ENCODE measurements around the gene AK5.
A peak's percentile ranks its signal among the peaks of the same experiment; 100 is the strongest.

Gene AK5, protein sequence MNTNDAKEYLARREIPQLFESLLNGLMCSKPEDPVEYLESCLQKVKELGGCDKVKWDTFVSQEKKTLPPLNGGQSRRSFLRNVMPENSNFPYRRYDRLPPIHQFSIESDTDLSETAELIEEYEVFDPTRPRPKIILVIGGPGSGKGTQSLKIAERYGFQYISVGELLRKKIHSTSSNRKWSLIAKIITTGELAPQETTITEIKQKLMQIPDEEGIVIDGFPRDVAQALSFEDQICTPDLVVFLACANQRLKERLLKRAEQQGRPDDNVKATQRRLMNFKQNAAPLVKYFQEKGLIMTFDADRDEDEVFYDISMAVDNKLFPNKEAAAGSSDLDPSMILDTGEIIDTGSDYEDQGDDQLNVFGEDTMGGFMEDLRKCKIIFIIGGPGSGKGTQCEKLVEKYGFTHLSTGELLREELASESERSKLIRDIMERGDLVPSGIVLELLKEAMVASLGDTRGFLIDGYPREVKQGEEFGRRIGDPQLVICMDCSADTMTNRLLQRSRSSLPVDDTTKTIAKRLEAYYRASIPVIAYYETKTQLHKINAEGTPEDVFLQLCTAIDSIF

DNA sequence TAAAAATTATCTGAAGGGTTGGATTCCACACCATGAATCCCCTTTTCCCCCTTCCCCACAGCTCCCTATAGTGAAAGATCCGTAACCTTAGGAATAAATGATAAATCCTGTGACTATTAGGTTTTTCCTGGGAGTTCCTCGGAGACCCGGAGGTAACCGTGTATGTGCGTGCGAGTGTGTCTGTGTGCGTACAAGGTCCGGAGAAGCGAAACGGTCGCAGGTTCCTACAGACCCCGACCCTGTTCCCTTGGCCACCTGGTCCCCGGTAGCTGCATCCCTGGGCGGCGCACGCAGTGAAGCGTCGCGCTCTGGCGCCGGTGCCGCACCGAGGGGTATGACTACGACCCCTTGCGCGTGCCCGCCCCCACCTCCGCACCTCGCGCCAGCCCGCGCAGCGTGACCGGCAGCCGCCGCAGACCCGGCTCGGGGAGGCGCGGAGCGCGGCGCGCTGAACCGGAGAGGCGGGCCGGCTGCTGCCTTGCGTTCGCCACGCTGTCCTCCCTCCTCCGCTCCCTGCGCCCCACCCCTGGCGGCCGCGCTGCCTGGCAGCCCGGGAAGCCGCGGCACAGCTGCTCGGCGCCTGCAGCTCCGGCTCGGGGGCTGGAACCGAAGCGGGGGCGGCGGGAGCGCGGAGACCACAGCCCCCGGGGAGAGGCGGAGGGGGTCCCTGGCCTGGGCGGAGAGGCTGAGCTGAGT lies at the start of gene AK5:
AK5 (plus strand) TSS at position 529 of the 696 bp plus-strand sequence. CDS start 295 bp downstream, outside the sequence.
- DNase-seq: peak; percentile 46

DNA sequence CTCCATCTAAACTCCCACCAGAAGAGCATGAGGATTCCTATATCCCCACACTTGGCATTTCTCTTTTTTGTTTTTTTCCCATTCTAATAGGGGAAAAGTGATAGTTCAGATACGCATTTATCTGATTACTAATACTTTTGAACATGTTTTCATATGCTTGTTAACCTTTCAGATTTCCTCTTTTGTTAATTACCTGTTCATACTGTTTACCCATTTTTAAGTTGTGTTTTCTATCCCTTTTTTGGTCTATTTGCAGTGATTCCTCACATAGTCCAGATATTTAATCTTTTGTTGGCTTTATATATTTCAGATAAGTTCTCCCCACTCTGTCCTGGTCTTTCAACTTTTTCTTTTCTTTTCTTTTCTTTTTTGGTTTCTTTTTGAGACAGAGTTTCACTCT lies 49.0 kb upstream of the AK5 start:
- no peak for DNase-seq

DNA sequence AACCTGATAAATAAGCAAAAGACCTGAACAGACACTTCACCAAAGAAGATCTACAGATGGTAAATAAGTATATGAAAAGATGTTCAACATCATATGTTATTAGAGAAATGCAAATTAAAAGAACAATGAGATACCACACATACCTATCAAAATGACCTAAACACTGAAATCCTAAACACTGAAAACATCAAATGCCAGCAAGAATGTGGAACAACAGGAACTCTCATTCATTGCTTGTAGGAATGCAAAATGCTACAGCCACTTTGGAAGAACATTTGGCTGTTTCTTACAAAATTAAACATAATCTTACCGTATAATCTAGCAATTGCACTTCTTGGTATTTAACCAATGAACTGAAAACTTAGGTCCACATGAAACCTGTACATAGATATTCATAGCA lies 47.7 kb upstream of the AK5 start:
- no peak for DNase-seq

DNA sequence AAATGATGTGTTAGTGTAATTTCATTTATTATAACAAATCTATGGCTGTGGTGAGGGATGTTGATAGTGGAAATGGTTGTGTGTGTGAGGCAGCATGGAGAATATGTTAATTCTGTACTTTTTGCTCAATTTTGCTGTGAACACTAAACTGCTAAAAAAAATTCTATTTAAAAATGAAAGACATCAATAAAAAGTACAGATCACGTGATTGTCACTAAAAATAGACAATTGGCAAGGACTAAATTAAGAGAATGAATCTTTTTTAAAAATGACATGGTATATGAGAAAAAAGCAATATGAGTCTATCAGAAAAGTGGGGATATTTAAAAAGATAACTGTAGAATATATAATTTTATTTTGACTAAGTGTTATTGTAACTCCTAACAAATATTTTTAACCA lies 46.9 kb upstream of the AK5 start:
- no peak for DNase-seq

DNA sequence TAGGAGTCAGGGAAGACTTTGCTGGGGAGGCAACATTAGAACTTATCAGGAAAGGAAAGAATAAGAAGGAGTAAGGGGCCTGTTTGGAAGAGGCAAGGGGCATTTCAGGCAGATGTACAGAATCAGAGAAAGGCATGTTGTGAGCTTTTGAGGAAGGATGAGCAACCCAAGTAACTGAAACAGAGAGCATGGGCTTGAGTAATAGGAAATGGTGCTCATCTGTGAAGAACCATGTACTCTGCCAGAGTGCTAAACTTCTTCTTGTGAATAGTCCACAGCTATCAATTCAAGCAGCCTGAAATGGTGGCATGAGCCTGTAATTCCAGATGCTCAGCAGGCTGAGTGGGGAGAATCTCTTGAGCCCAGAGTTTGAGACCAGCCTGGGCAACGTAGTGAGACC lies 43.4 kb upstream of the AK5 start:
- DNase-seq: no peak

DNA sequence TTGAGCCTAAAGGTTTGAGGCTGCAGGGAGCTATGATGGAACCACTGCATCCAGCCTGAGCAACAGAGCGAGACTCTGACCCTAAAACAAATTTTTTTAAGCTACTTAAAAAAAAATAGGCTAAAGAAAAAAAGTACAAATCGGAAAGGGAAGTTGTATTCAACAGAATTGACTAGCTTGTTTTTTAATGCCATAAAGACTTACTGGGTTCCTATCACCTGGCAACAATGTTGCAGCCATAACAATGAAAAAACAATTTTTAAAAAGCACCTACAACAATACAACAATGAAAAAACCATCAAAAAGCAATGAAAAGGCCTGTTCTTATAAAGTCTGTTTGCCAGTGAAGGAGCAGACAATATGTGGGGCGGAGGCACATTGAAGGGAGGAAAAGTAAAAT lies 42.5 kb upstream of the AK5 start:
- no peak for DNase-seq

DNA sequence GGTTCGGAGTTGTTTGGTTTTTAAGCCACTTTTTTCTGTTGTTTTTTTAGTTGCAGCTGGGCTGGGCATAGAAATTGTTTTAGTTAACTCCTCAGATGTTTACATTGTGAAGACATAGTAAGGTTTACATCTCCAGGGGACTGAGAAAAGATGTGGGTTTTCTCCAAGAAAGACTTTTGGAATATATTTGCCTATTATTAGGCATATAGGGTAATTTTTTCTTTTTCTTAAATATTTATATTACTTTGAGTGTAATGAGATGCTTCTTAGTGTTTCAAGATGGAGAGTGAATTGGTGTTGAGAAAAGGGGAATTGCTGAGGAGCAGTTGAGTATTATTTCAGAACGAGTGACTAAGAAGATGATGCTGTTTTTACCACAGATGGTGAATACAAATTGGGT lies 36.0 kb upstream of the AK5 start:
- DNase-seq: no peak

DNA sequence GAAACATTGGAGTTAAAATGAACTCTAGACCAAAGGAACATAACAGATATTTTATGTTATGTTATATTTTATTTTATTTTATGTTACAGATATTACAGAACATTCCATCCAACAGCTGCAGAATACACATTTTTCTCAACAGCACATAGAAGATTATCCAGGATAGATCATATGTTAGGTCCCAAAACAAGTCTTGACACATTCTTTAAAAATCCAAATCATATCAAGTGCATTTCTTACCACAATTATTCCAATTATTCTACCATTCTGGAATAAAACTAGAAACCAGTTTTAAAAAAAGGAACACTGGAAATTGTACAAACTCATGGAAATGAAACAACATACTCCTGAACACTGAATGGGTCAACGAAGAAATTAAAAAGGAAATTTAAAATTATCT lies 31.7 kb upstream of the AK5 start:
- DNase-seq: no peak

DNA sequence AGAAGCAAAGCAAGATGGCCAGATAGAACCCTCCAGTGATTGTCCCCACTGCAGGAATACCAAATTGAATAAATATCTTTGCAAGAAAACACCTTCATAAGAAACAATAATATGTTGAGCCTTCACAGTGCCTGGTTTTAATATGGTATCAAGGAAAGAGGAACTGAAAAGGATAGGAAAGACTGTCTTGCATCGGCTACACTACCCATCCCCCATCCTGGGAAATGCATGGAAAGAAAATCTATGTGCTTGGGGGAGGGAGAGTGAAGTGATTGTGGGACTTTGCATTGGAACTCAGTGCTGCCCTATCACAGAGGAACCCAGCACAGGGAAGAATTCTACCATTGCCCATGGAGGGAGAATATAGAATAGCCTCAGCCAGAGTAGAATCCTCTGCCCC lies 28.6 kb upstream of the AK5 start:
- DNase-seq: no peak

DNA sequence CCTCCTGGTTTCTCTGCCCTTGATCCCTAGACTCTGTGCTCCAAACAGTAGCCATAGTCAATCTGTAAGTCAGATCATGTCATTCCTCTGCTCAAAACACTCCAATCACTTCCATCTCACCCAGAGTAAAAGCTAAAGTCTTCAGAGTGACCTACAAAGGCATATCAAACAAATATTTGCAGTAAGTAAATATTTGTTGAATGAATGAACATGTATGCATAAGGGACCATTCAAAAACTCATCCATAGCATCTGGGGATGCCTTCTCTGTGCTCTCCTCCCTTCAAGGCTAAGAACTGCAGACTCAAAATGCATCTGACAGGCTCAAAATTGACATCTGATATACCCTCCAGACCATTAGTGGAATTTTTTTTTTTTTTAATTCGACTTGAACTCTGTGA lies 18.1 kb upstream of the AK5 start:
- no peak for DNase-seq

DNA sequence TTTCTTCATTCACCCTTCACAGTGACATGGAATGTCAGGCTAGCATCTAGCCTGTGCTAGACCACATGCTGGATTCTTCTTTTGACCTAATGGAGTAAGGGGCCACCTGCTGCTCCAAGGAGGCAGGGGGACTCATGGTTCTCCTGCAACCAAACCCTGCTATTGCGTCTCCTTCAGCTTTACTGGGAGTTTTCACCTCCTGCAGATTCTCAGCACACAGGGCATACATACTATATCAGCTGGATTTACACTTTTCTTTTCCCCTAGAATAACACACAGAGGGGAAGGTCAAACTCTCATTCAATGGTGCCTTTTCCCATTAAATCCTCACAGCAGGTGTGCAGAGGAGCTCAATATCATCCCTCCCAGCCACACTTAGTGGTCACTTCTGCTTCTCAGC lies 16.6 kb upstream of the AK5 start:
- no peak for DNase-seq

DNA sequence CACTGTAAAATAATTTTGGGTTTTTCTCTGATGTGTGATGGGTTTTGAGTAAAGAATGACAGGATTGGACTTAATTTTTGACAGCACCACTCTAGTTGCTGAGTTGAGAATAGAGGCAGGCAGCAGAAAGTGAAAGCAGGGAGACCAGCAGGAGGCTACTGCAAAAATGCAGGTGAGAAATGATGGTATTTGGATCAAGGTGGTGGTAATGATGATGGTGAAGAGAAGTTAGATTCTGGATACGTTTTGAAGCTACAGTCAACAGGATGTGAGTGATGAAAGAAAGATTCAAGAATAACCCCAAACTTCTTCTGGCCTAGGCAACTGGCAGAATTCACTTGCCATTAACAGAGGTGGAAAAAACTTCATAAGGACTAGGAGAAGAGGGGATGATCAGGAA lies 14.8 kb upstream of the AK5 start:
- no peak for DNase-seq

DNA sequence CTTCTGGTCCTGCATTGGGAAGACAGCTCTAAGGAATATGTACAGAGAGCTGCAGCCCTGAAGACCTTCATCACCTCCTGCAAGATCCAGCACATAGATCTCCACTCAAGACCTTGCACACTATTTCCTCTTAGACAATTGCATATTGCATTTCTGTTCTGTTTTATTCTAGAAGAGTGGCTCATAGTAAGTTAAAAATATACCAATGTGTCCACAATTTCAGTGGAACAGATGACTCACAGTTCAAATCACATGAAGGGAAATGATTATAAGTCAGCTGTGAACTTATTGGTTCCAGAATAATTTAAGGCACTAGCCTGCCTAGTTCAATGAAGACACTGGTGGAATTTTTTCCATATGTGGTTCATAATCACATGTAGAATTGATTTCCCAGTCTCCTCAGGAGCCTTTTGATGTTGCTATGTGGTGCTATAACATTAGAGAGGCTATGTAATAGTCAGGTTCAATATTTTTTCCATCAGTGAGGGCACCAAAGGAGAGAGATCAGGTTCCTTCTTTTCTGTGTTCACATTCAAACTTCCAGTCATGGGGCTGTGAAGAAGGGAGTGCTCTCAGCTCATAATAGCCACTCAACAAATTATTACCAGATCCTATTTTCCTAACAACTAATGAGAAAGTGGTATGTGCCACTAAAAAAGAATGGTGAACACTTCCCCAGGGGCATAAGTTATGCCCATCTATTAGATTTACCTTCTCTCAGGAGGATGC lies 9.8 kb upstream of the AK5 start:
- no peak for DNase-seq

DNA sequence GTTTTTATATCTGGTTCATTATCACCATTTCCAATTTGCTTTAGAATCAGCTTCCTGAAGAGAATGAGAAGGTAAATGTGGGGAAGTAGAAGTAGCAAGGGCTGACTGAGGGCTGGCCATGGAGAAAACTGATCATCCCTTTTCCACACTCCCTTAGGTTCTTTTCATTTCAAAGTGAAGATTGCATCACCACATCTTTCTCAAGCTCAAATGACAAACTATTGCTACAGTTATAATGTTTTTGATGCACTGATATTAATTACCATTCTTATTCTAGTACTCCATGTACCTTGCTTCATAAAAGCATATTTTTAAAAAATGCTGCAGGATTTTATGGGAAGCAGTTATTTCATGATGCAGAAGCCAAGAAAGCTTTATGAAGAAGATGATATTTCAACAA lies 7.9 kb upstream of the AK5 start:
- DNase-seq: no peak

DNA sequence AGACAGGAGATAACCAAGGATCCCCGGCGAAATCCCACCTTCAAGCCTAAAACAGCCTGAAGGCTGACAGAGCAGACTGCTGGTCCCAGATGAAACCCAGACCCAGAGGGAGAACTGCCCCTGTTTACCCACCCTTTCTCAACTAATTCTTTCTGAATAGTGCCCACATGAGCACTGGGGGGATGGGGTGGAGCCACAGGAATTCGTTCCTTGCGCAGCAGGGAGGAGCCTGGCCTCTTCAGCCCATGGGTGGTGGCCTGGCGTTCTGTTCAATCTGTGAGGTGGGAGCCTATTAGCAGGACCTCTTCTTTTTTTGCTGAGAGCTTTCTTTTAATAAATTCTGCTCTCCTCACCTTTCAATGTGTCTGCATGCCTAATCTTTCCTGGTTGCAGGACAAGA lies 6.6 kb upstream of the AK5 start:
- no peak for DNase-seq

DNA sequence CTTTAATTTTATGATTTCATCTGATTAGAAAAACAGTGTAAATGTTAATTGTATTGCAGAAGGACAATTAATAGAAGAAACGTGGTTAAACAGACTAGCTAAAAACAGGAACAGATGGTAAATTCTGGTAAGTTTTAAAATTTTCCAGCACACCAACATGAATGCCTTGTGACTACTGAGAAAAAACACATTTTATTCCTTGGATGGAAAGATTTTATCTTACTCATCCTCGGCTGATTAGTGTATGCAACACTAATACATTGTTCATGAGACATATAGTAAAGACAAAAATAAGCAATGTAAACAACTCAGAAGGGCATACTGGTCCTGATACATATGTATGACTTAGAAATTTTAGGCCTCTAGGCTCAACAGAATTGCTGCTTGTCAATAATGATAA lies 4.9 kb upstream of the AK5 start:
- no peak for DNase-seq

DNA sequence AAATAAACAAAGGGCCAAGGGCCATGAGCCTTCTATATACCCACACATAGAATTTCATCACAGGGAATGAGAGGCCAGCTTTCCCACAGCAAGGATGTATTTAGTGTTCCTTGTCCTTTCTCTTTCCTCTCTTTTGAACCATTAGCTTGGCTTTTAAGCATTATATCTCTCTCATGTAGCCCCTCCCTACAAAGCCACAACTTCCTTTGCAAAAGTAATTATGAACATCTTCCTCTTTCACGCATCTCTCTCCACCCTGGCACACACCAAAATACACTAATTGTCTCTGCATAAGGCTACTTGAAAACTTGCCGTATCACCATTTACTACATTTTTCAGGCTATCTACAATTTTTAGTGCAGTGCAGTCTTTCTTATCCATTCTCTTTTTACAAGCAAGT lies 1.9 kb upstream of the AK5 start:
- no peak for DNase-seq

DNA sequence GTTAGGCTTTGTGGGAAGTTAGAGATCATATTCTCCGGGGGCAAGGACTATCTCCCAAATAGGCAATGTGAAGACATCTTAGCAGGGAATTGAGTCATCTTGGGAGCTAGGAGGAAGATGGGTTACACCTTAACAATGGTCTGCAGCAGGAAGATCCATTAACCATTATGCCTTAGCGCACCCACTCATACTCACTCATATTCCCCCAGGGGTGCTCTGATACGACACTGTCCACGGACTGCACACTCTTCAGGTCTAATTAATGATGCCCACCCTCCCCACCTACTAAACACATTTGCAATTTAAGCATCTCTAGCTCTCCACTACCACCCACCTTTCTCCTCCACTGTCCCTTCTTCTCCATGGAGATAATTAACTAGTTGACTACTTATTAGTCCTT lies 857 bp upstream of the AK5 start:
- no peak for DNase-seq

DNA sequence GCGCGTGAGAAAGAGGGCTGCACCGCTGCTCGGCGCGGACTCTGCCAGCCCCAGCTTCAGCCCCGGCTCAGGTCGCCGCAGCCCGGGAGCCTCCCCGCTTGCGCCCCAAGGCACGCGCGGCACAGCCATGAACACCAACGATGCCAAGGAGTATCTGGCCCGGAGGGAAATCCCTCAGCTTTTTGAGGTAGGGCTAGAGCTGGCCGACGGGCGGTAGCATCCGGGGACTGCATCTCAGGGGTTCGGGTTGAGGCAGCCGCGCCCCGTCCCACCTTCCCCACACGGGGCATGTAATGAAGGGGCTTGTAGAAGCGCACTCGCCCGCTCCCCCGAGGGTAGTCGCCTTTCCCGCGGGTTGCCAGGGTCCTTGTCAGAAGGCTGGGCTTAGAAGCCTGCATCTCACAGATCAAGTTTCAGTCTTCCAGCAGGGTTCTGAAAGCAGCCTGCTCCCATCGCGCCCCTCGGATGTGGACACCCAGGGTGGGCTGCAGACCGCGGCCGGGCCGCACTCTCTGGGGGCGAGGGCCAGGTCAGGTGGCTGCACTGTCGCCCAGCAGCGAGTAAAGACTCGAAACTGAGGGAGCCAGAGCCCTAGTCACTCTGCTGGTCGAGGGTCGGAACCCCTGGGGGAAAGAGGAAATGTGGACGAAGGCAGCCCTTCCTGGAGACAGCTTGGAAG lies 507 bp downstream of the AK5 start:
- DNase-seq: peak; percentile 33

DNA sequence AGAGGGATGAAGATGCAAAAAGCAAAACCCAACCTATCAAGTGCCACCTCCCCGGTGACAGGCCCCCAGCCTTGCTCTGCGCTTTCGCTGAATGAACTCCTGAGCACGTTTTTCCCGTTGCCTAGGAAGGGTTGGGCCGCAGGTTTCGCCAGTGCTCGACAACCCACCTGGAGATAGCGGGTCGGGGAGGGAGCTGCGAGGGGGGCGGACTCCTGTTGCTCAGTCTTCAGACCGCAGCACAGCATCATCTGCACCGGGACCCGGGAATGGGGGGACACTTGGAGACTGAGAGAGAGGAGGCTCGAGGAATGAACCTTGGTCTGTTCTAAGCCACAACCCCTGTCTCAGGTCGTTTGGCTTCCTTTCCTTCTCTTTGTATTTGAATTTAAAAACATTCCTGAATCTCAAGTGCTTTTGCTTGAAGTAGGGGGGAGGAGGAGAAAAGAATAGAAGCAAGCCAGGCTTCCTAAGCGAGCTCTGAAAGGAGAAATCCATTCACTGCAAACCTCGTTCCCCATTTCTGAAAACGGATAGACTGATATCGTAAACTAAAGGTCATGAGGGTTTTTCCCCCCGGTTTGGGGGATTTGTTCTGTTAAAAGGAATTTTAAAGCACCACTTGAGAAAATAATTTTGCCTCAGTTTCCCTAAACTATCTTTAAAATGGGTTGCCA lies 1.2 kb downstream of the AK5 start:
- peak; percentile 1 for DNase-seq

DNA sequence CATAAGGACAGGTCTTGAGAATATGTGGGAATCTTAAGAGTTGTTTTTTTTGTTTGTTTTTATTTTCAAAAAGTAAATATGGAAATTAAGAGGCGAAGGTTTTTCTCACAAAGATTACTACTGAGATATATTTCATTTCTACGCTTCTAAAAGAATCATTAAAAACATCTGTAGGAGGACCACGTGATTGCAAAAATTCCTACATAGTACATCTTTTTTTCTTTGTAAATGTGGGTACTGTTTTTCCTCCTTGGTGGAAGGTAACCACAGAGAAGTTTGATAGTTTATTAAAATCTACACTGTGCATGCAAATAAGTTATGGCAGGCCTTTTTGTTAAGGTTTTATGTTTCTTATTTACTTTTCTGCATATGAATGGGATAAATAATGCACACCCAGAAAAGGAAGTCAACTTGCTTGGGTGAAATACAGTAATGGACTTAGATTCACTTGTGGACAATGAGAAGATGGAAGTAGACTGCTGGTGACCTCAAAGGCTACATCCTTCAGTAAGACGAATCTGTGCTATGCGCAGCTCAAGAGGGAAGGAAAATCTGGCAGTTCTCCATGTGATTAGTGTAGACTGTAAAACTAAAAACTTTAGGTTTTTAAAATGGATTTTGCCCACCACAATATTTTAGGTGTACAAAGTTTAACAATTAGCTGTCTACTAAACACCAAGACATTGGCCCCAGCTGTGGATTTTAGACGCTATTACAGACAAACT lies 2.0 kb downstream of the AK5 start:
- no peak for DNase-seq

DNA sequence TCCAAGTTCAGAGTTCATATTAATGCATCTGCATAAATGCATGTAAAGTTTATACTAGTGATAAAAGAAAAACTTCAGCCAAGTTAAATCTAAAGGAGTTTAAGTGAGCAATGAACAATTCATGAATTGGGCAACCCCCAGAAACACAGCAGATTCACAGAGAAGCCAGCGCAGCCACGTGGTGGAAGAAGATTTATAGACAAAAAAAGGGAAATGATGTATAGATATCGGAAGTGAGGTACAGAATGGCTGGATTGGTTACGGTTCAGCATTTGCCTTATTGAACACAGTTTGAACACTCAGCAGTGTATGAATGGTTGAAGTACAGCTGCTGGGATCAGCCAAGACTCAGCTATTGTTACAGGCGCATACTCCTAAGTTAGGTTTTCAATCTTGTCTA lies 5.7 kb downstream of the AK5 start:
- no peak for DNase-seq

All from activated CD4-positive, alpha-beta T cell treated with anti-CD3 and anti-CD28 coated beads, Interleukin-2, Interleukin-6, amounts not matched to agents 100 ng/mL and 50 ng/mL, durations not matched to agents 16 hours and 8 hours (primary cell).